SH-SY5Y (cell line): ENCODE results near the gene FLT3.

Experiments
- GATA2 ChIP-seq: IDR thresholded peaks from 2 replicates; pipeline ENCODE4 v1.6.1; 2011; ENCODE audit warnings: mild to moderate bottlenecking, low read depth, low read length
- GATA3 ChIP-seq: IDR thresholded peaks from 2 replicates; pipeline ENCODE4 v1.6.1; 2011; ENCODE audit warnings: low read depth, mild to moderate bottlenecking, low read length, moderate library complexity

GRCh38 chr13:27962128-27962841 lies 138.1 kb downstream of the FLT3 start:
- TF ChIP-seq GATA3, result no peak
- no peak for TF ChIP-seq GATA2
